Measurements from ENCODE around the gene NME4.

The NME4 gene

DNA sequence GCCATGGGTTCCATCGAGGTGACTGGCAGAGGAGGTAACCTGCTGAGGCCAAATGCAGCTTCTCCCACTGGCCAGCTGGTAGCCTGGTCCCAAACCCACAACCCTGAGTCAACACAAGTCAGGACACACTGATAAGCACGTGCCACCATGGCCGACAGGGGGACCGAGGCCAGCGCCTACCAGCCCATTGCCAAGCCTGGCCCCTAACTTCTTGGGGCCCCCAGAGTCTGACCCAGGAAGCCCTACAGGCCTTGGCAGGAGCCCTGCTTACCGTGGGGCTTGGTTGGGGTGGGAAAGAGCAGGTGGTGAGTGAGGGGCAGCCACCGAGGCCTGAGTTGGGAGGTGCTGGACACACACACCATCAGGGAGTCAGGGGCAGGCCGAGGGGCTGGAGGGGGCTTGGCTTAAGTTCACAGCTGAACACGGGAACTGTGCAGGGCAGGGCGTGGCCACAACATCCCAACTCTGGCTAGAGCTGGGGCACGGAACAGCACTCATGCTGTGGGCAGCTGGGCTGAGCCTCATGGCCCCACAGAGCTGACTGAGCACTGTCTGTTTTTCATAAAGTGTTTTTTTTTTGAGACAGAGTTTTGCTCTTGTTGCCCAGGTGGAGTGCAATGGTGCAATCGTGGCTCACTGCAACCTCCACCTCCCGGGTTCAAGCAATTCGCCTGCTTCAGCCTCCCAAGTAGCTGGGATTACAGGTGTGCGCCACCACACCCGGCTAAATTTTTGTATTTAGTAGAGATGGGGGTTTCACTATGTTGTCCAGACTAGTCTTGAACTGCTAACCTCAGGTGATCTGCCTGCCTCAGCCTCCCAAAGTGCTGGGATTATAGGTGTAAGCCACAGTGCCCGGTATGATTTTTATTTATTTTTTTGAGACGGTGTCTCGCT, 32.2 kb upstream of the NME4 start:
- TF ChIP-seq, protein P1, sequence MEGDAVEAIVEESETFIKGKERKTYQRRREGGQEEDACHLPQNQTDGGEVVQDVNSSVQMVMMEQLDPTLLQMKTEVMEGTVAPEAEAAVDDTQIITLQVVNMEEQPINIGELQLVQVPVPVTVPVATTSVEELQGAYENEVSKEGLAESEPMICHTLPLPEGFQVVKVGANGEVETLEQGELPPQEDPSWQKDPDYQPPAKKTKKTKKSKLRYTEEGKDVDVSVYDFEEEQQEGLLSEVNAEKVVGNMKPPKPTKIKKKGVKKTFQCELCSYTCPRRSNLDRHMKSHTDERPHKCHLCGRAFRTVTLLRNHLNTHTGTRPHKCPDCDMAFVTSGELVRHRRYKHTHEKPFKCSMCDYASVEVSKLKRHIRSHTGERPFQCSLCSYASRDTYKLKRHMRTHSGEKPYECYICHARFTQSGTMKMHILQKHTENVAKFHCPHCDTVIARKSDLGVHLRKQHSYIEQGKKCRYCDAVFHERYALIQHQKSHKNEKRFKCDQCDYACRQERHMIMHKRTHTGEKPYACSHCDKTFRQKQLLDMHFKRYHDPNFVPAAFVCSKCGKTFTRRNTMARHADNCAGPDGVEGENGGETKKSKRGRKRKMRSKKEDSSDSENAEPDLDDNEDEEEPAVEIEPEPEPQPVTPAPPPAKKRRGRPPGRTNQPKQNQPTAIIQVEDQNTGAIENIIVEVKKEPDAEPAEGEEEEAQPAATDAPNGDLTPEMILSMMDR (IDR thresholded peaks at IDR 0.05; ENCODE audit: insufficient read depth, missing control alignments) = no peak
- FAIRE-seq (no peak), DNase-seq (ENCODE audit: insufficient read length, low spot score) (no peak)

DNA sequence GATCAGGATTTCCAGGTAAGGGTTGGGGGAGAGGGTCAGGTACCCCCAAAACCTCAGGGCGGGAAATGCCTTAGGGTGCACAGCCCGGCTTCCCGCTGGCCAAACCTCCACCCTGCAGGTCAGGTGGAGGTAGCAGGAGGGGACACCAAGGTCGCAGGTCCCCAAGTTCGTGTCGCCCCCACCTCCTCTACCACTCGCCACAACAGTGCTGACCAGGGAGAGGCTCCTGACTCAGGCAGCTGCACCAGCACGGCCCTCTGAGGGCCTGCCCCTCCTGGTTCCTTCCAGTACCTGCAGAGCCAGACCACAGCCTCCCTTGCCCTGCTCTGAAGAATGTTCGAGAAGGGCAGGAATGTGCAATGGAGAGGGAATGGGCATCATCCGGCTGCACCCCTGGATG, 30.5 kb upstream of the NME4 start:
- no peak for DNase-seq (ENCODE audit: insufficient read length, low spot score)
- no peak for FAIRE-seq
- TF ChIP-seq, protein P1 (IDR thresholded peaks at IDR 0.05; ENCODE audit: insufficient read depth, missing control alignments) = no peak

DNA sequence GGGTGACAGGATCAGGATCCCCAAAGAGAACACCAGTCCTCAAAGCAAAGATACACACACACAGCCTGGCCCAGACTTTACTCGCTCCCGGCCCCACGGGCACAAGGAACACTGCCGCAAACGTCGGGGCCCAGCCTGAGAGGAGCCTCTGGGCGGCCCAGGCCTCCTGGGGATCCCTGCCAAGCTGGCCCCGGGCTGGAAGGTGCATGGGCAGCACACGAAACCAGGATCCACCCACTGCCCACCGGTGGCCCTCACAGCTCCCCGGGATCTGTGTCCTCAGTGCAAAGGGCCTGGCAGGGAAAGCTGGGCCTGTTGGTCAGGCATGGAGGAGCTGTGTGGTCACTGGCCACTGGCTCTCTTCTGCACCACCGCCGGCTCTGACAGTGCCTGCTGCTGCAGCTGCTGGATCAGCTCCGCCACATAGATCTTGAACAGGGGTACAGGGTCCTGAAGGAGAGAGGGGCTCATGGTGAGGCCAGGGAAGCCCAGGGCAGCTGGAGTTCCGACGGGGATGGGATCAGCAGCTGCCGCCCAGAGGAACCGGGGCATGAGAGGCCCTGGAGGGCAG, 29.6 kb upstream of the NME4 start:
- DNase-seq (ENCODE audit: insufficient read length, low spot score) = no peak
- no peak for FAIRE-seq
- TF ChIP-seq, protein P1 (IDR thresholded peaks at IDR 0.05; ENCODE audit: insufficient read depth, missing control alignments) = no peak

DNA sequence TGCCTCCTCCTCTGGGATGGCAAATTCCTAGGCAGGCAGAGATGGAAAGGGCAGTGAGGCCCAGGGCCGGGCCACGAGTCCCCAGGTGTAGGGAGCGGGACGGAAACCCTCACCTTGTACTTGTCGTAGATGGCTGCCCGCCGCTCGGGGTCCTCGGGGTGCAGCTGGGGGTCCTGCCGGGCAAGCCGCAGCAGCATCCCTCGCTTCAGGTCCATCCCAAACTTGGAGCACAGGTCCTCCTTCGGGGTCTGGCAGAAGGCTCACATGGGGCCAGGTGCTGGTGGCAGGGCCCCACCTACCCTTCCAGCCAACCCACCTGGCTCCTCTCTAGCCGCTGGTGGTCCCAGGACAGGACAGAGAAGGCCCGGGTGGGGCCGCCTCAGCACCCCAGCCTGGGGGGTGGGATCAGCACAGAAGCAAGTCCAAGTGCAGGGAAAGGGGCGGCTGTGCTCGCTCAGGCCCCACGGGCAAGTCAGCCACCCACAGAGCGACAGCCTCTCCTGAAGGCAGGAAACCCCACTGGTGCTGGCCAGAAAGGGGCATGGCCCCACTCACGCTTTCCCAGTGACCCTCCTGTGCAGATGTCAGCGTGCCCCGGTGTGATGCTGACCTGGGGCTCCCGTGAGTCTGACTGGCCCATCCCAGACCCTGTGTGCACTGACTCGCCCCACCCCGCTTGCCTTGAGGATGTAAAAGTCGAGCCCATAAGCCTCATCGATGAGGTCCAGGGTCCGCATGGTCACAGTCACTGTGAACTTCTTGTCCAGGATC, 28.4 kb upstream of the NME4 start:
- no peak for FAIRE-seq
- TF ChIP-seq, protein P1 (IDR thresholded peaks at IDR 0.05; ENCODE audit: insufficient read depth, missing control alignments) = no peak

DNA sequence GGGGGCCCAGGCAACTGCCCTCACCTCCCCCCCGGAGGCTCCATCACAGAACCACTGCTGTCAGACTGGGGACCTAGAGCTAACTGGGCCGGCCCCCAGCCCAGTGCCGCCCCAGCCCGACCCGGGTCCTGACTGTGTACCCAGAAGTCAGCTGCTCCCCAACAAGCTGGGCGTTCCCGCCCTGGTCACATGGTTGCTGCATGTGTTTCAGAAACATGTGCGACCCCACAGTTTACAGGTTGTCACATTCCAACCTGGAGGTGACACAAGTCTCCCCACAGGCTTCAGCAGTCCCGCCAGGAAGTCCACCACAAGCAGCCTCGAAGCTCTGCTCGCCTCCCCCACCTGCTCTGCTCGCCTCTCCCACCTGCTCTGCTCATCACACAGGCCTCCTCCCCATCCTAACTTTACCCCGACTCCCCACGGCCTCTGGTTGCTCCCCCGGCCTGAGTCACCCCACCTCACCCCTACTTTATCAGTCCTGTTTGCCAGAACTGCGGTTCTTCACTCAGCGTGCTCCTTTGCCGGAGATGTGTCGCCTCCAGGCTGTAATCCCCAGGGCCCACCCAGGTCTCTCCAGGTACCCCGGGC, 27.6 kb upstream of the NME4 start:
- DNase-seq (ENCODE audit: insufficient read length, low spot score) = no peak
- FAIRE-seq = no peak
- TF ChIP-seq, protein P1 (IDR thresholded peaks at IDR 0.05; ENCODE audit: insufficient read depth, missing control alignments) = no peak

More for the DNA sequence above, 28.4 kb upstream of the NME4 start:
- no peak for DNase-seq (ENCODE audit: insufficient read length, low spot score)

DNA sequence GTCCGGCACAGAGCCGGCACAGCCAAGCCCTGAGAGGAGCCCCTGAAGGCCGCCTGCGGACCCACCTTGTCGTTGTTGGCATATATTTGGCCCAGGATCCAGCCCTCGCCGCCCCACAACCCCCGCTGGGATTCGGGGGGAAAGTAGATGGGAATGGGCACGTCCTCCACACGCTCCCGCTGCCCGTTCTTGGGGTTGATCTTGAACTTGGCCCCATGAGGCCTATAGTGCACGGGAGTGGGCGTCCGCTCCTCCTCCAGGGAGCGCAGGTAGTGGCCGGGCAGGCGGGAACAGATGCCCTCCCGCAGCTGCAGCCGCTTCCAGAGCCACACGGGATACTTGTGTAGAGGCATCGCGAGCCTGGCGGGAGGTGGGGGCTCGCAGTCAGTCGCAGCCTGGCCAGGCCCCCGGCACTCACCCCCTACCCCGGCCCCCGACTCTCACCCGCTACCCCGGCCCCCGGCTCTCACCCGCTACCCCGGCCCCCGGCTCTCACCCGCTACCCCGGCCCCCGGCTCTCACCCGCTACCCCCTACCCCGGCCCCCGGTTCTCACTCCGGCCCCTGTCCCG, 27.0 kb upstream of the NME4 start:
- DNase-seq (ENCODE audit: insufficient read length, low spot score) (no peak), FAIRE-seq (no peak)
- TF ChIP-seq, protein P1 (IDR thresholded peaks at IDR 0.05; ENCODE audit: insufficient read depth, missing control alignments) = no peak
